ENCODE results near the gene TCF12.

Gene TCF12

DNA sequence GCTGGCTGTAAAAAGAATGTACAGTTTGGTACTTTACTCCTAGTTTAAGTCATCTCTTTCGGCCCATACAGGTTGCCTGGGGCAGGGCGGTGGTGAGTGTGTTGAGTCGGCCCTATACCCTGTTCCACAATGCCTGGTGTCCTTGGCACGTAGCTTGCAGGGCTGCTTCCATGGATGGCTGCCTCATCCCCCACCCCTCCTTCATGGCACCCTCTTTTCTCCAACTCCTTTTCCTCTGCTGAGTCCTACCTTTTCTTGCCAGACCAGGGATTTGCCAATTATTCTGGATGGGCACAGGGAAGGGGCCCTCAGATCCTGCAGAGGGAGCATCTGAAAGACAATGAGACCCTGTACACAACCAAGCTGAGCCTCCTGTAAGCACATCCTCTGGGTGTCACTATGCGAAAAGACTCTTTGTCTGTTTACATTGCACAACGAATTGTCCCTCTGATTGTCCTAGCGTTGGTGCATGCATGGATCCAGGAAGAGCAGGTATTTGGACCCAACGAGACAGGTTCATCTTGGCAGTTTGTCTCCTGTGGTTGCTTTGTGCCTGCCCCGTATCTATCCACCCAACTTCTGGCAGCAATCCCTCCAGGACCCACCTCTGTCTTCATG, 384.3 kb downstream of the TCF12 start:
- TF ChIP-seq, protein P1, sequence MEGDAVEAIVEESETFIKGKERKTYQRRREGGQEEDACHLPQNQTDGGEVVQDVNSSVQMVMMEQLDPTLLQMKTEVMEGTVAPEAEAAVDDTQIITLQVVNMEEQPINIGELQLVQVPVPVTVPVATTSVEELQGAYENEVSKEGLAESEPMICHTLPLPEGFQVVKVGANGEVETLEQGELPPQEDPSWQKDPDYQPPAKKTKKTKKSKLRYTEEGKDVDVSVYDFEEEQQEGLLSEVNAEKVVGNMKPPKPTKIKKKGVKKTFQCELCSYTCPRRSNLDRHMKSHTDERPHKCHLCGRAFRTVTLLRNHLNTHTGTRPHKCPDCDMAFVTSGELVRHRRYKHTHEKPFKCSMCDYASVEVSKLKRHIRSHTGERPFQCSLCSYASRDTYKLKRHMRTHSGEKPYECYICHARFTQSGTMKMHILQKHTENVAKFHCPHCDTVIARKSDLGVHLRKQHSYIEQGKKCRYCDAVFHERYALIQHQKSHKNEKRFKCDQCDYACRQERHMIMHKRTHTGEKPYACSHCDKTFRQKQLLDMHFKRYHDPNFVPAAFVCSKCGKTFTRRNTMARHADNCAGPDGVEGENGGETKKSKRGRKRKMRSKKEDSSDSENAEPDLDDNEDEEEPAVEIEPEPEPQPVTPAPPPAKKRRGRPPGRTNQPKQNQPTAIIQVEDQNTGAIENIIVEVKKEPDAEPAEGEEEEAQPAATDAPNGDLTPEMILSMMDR (IDR thresholded peaks at IDR 0.05) = no peak

DNA sequence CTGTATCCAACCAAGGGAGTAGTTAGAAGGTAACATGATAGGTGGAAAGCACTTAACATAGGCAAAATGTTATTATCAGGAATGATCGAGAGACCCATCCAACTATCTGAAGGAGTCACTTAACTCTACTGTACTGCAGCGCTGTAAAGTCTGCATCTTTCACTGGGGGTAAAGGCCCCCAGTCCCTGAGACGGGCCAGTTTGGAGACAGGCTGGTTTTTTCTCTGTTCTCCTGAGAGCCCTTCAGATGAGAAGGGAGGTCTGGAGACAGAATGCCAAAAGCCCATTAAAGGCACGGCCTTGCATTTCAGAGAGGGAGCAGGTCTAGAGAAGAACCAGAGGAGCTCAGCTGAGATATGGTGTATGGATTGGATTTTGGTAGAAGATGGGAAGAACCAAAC, 386.6 kb downstream of the TCF12 start:
- TF ChIP-seq, protein P1 (IDR thresholded peaks at IDR 0.05) = no peak

DNA sequence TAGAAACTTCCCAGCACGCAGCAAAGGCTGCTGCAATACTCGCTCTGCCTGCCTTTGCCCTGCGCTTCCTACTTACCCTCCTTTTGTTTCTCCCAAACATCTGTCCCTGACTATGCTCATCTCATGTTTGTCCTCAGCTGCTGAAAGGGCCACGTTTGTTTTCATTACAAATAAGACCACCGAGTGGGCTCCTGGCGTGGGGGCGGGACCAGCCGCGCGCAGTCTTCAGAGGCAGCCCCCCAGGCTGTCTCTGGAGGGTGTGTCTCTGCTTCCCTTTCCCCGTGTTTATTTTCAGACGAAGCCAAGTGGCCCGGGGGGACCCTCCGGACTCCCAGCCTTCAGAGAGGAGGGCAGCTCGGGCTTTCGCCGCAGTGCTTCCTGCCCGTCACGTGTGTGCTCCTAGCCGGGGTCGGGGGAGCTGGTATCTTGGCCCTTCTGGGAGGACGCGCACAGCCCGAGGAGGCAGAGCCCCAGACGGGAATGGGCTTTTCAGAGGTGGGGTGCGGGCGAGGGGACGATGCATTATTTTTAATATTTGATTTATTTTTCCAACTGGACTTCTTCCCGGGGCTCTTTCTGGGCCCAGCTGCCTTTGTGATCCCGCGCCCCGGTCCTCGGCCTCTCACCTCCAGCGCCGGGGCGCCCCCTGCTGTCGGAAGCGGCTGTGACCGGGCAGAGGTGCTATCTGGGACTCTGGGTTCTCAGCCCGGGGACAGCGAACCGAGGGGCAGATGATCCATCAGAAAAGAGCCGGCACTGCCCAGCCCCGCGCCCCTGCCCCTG, 387.9 kb downstream of the TCF12 start:
- TF ChIP-seq, protein P1 (IDR thresholded peaks at IDR 0.05) = peak; percentile 85

DNA sequence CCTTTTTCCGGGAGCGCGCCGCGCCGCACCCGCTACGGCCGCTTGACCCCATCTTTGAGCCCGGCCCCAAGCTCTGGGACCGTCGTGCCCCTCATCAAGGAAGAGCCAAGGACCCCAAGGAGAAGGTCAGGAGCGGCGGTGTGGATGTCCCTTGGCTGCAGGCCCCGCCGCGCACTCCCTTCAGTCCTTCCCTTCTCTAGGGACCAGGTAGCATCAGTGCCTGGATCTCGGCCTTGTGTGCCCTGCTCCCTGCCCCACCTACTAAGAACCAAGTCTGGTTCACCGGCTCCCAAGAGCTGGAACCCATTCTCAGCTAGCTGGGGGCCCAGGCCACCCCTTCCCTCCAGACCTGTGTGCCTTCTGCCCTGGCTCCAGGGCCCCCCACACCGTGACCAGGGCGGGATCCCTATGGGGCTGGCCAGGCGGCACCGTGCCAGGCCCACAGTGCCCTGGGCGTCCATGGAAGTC, 388.5 kb downstream of the TCF12 start:
- TF ChIP-seq, protein P1 (IDR thresholded peaks at IDR 0.05) = peak; percentile 18; the same call in 1 of the 2 replicates

DNA sequence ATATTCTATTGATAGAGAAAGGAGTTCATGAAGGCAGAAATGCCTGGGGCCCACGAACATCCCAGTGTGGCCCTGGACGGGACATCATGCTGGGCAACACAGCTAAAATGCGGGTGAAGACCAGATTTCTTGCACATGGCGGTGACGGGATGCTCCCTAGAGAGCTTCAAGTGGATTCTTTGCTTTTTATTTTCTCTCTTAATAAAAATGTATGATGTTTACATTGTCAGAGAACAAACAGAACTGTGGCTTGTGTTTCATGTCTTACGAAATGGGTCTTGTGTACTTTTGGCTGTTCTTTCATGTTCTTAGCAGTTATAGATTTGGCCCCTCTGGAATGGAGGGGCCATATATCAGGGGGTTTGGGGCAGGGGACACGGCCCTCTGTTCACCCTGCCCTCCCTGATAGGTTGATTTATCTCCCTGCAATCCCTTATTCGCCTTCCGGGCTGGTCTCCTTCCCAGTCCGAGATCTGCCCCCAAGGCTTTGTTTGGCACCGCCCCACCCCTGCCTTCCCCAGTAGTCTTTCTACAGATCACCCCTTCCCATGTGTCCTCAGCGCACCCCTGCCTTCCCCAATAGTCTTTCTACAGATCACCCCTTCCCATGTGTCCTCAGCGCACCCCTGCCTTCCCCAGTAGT, 389.2 kb downstream of the TCF12 start:
- TF ChIP-seq, protein P1 (IDR thresholded peaks at IDR 0.05) = no peak

DNA sequence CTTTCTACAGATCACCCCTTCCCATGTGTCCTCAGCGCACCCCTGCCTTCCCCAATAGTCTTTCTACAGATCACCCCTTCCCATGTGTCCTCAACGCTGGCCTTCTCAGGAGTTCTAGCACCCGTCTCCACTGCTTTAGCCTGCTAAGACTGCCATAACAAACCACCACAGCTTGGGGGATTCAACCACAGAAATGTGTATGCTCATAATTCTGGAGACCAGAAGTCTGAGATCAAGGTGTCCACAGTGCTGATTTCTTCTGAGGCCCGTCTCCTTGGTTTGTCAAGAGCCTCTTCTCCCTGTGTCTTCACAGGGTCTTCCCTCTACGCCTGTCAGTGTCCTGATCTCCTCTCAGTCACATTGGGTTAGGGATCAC, 389.7 kb downstream of the TCF12 start:
- TF ChIP-seq, protein P1 (IDR thresholded peaks at IDR 0.05) = no peak

DNA sequence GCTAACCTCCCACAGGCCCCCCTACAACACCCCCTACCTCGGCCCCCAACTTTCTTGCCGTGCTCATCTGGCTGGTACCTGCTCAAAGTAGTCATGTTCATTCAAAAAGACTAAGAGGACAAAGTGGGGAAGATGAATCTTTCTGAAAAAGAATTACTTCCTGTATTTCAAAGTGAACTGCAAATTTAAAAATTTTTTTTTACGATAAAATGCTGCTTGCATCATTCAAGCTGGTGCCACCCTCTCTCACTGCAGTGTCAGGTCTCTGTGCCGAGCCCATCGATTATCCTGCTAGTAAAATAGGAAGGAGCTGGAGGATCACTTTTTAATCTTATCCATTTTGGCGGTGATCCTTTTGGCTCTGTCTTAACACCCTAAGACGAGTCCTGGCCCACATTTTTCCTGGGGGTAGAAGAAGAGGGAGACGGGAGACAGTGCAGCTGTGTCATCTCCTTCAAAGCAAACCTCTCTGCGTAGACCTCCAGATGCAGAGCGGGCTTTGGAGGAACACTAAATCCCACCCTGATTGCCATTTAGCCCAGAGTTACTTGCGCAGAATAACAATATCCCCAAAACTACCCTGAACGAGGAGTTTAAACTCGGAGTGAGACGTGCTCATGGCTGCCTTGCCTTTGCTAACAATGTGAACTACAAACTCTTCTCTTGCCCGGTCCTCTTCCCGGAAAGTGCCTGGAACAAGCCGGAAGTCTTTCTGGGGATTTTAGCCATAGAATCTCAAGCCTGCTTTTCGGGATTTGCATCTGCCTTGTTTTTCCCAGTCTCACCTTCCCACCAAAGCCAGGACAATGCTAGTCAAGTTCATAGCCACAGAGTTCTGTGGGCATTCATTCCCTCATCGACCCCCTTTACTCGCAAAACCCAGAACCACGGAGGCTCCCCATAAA, 391.7 kb downstream of the TCF12 start:
- TF ChIP-seq, protein P1 (IDR thresholded peaks at IDR 0.05) = no peak

All from LNCAP (cell line).